C4-2B (cell line): ENCODE results near the gene FABP7.

Experiments
- H3K27ac ChIP-seq: fragments of 450-650 bp; 2 replicates; pipeline ENCODE4 v1.5.1; 2017
- ZFX ChIP-seq: fragments of 450-650 bp; IDR thresholded peaks from 2 replicates; pipeline ENCODE4 v1.6.1; 2017
- TF ChIP-seq, protein P1 (sequence below): fragments of 450-650 bp; conservative IDR thresholded peaks from 2 replicates; pipeline ENCODE4 v1.5.1; 2017; ENCODE audit warnings: mild to moderate bottlenecking

FABP7 gene

GRCh38 chr6:122809001-122809400 is 29.5 kb downstream of the FABP7 start:
- no peak overlapping the region for H3K27ac ChIP-seq
- TF ChIP-seq ZFX = no peak
- TF ChIP-seq, protein P1, sequence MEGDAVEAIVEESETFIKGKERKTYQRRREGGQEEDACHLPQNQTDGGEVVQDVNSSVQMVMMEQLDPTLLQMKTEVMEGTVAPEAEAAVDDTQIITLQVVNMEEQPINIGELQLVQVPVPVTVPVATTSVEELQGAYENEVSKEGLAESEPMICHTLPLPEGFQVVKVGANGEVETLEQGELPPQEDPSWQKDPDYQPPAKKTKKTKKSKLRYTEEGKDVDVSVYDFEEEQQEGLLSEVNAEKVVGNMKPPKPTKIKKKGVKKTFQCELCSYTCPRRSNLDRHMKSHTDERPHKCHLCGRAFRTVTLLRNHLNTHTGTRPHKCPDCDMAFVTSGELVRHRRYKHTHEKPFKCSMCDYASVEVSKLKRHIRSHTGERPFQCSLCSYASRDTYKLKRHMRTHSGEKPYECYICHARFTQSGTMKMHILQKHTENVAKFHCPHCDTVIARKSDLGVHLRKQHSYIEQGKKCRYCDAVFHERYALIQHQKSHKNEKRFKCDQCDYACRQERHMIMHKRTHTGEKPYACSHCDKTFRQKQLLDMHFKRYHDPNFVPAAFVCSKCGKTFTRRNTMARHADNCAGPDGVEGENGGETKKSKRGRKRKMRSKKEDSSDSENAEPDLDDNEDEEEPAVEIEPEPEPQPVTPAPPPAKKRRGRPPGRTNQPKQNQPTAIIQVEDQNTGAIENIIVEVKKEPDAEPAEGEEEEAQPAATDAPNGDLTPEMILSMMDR = no peak

- no peak overlapping the region for H3K27ac ChIP-seq
- TF ChIP-seq, protein P1 = no peak
- no peak for TF ChIP-seq ZFX
Measured at GRCh38 chr6:122809691-122810090, 30.2 kb downstream of the FABP7 start.

- TF ChIP-seq ZFX = no peak
- TF ChIP-seq, protein P1 = no peak
- H3K27ac ChIP-seq = no peak overlapping the region
Measured at GRCh38 chr6:122810189-122810588, 30.7 kb downstream of the FABP7 start.

DNA sequence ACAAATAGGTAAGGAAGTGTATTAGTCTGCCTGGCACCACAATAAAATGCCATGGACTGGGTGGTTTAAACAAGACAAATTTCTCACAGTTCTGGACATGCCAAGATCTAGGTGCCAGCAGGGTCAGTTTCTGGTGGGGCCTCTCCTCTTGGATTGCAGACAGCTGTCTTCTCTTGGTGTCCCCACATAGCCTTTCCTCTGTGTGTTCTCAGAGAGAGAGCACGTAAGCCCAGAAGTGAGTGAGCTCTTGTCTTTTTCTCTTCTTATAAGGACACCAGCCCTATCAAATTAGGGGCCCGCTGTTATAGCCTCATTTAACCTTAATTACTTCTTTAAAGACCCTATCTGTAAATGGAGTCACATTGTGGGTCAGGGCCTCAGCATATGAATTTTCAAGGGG is 37.8 kb downstream of the FABP7 start:
- no peak overlapping the region for H3K27ac ChIP-seq
- TF ChIP-seq, protein P1 = no peak
- TF ChIP-seq ZFX = no peak

GRCh38 chr6:122817766-122818165 is 38.2 kb downstream of the FABP7 start:
- TF ChIP-seq, protein P1 = no peak
- TF ChIP-seq ZFX = no peak
- H3K27ac ChIP-seq = no peak overlapping the region

DNA sequence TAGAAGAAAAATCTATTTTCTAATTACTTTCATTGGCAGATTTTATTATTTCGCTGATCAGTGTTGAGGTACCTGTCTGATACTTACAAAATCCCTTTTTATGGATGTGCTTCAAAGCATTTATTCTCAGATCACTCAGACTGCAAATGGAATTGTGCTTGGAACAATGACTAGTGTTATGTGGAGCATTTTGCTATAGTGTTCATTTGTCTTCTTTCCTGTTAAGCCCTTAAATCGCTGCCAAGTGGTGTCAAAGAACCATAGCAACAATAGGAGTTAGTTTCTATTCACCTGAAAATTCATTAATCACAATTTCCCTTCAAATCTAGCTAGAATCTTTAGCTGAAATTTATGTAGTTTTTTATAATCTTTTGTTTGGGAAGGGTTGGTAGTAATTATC is 39.4 kb downstream of the FABP7 start:
- TF ChIP-seq, protein P1 = no peak
- TF ChIP-seq ZFX = no peak
- H3K27ac ChIP-seq = no peak overlapping the region

- no peak overlapping the region for H3K27ac ChIP-seq
- TF ChIP-seq, protein P1 = no peak
- no peak for TF ChIP-seq ZFX
Measured at GRCh38 chr6:122821095-122821494, 41.6 kb downstream of the FABP7 start.
